RWPE1 (cell line): ENCODE results near the gene IL23R.

ENCODE experiments used
- CTCF ChIA-PET: fragments of 350-600 bp; sonication (Branson Sonifier 250); formaldehyde crosslinking; extraction: SDS; loops from one replicate; lab custom pipeline; 2021; lab: Yijun Ruan, JAX
- POLR2A ChIA-PET: fragments of 400-600 bp; formaldehyde crosslinking; extraction: SDS; loops from one replicate; lab custom pipeline; 2020; ENCODE audit warnings: antibody characterized with exemption; ENCODE audit not compliant: low non-redundant PET; lab: Yijun Ruan, JAX
- DNase-seq: peaks from one replicate; pipeline ENCODE4 v3.0.0; 2012; ENCODE audit warnings: low spot score
- H3K27ac ChIP-seq: fragments of 450-650 bp; 2 replicates; pipeline ENCODE4 v1.5.1; 2017
- TF ChIP-seq, protein P1 (sequence below): fragments of 450-650 bp; conservative IDR thresholded peaks from 2 replicates; pipeline ENCODE4 v1.5.1; 2017; ENCODE audit warnings: low read depth, mild to moderate bottlenecking

The IL23R gene

DNA sequence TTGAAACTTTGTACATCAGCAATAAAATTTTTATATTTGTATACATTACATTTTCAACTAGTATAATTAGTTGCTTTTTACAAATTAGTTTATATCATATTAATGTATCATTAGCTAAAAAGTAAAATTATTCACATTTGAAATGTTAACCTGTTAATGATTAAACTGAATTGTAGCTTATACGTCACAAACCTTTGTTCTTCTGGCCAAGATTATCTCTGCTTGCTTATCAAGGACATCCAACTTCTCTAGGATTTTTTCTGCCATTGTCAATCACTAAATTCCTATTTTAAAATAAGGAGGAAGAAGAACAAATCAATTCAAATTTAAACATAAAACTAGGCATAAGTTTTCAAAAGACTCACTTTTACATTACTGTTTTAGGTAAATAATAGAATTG, 39.3 kb upstream of the IL23R start:
- ChIA-PET POLR2A (no interaction called here), CTCF (interaction anchor here (0.6 to 1.3 kb wide), 2 partner anchors 12 to 22 kb away, joined by 3 to 5 read pairs; no protein-coding TSS in a partner anchor)
- TF ChIP-seq, protein P1, sequence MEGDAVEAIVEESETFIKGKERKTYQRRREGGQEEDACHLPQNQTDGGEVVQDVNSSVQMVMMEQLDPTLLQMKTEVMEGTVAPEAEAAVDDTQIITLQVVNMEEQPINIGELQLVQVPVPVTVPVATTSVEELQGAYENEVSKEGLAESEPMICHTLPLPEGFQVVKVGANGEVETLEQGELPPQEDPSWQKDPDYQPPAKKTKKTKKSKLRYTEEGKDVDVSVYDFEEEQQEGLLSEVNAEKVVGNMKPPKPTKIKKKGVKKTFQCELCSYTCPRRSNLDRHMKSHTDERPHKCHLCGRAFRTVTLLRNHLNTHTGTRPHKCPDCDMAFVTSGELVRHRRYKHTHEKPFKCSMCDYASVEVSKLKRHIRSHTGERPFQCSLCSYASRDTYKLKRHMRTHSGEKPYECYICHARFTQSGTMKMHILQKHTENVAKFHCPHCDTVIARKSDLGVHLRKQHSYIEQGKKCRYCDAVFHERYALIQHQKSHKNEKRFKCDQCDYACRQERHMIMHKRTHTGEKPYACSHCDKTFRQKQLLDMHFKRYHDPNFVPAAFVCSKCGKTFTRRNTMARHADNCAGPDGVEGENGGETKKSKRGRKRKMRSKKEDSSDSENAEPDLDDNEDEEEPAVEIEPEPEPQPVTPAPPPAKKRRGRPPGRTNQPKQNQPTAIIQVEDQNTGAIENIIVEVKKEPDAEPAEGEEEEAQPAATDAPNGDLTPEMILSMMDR: no peak
- no peak for DNase-seq
- no peak overlapping the region for H3K27ac ChIP-seq

DNA sequence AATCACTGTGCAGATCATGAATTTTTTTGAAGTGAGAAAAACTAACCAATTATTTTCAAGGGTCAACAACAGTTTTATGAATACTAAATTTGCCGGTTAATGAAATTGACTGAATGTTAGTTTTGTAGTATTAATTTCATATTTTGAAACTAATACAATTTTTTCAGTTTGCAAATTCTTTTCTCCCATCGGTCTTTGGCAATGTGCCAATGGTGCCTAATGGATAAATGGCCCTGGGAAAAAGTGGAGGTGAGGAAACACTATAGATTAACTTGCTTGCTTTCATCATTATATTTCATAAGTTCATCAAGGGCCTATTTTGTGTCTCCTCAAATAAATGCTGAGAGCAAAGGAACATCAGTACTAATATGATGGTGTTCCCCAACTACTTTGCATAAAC, 35.6 kb upstream of the IL23R start:
- TF ChIP-seq, protein P1: no peak
- POLR2A ChIA-PET: no interaction called here
- H3K27ac ChIP-seq: no peak overlapping the region
- DNase-seq: no peak
- CTCF ChIA-PET: no interaction called here

DNA sequence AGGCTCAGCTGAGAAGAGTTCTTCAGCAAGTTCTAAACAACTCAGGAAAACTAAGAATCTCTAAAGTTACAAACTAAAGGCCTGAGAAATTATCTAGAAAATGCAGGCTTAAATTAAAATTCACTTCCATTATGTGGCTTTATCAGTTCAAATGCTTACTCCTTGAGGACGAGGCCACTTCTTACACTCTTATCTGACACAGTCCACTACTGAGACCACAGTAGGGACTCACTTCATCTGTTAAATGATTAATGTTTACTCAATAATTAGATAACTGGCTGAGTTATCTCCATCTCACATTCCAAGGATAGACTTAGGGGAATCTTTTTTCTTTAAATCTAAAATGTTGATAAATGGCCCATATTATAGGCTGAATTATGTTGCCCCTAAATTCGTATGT, 33.1 kb upstream of the IL23R start:
- TF ChIP-seq, protein P1: no peak
- CTCF ChIA-PET: interaction anchor here (0.5 kb wide), 1 partner anchor 215 kb away, joined by 4 read pairs; no protein-coding TSS in a partner anchor
- H3K27ac ChIP-seq: no peak overlapping the region
- POLR2A ChIA-PET: no interaction called here
- no peak for DNase-seq

DNA sequence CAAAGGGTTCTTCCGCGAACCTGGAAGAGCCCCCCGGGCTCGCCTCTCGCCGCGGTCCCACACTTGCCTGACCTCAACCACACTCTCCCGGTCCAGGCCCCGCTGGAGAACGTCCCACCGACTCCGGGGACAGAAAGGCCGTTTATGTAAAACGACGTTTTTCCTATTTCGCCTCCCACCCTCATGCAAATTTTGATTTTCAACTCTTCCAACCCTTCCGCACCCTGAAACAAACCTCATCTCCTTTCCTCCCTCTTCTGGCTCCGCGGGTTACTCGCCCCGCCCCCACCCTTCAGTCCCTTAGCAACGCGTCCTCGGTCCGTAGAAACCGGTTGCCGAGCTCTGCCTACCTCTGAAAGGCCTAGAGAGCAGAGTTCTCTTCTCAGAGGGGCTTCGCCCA, 31.6 kb upstream of the IL23R start, which contains the start of gene C1orf141:
TSS of gene C1orf141 (minus strand) at position 276 of the 400 bp plus-strand sequence. CDS start 7,730 bp downstream, outside the sequence.
- H3K27ac ChIP-seq: no peak within 1 kb of the TSS
- ChIA-PET CTCF (no interaction called here), POLR2A (no interaction called here)
- DNase-seq: no peak
- TF ChIP-seq, protein P1: no peak

- no peak for DNase-seq
- POLR2A ChIA-PET: no interaction called here
- TF ChIP-seq, protein P1: no peak
- CTCF ChIA-PET: interaction anchor here (1.2 kb wide), 1 partner anchor 13 kb away, joined by 4 read pairs; no protein-coding TSS in a partner anchor
- H3K27ac ChIP-seq: no peak overlapping the region
These were observed 30.9 kb upstream of the IL23R start for GRCh38 chr1:67135354-67135753.

GRCh38 chr1:67137307-67137753, 28.9 kb upstream of the IL23R start:
- CTCF ChIA-PET: interaction anchor here (0.6 kb wide), 1 partner anchor 145 kb away, joined by 3 read pairs; no protein-coding TSS in a partner anchor
- no peak overlapping the region for H3K27ac ChIP-seq
- DNase-seq: no peak
- POLR2A ChIA-PET: no interaction called here
- TF ChIP-seq, protein P1: no peak
